ENCODE measurements around the gene LAGE3. TPM values are rescaled to one million over a fixed set of nuclear protein-coding genes. Genes with fewer than 3 reads are reported as not detected.

Gene LAGE3
- total RNA-seq, 1 donor from 2014 or later: 15.3 TPM

- Mint-ChIP-seq H3K27ac (peak overlapping the region; percentile 12), H3K27me3 (ENCODE audit: low read depth) (no peaks in the 10 kb centered on the region), H3K36me3 (peaks cover 12% of the 10 kb centered on the region), H3K4me3 (peak overlapping the region; percentile 73), H3K9me3 (peaks cover 12% of the 10 kb centered on the region), H3K4me1 (peaks cover 2% of the 10 kb centered on the region)
- no peak for DNase-seq (ENCODE audit: low spot score in 2 of 2, unreplicated experiment in 2 of 2)
- TF ChIP-seq, protein P1, sequence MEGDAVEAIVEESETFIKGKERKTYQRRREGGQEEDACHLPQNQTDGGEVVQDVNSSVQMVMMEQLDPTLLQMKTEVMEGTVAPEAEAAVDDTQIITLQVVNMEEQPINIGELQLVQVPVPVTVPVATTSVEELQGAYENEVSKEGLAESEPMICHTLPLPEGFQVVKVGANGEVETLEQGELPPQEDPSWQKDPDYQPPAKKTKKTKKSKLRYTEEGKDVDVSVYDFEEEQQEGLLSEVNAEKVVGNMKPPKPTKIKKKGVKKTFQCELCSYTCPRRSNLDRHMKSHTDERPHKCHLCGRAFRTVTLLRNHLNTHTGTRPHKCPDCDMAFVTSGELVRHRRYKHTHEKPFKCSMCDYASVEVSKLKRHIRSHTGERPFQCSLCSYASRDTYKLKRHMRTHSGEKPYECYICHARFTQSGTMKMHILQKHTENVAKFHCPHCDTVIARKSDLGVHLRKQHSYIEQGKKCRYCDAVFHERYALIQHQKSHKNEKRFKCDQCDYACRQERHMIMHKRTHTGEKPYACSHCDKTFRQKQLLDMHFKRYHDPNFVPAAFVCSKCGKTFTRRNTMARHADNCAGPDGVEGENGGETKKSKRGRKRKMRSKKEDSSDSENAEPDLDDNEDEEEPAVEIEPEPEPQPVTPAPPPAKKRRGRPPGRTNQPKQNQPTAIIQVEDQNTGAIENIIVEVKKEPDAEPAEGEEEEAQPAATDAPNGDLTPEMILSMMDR (IDR thresholded peaks at IDR 0.05; ENCODE audit: unreplicated experiment): no peak
Observed at GRCh38 chrX:154477891-154478477, 1.1 kb downstream of the LAGE3 start.

GRCh38 chrX:154476821-154477220, 2.3 kb downstream of the LAGE3 start:
- no peak overlapping the region for H3K27ac Mint-ChIP-seq
- no peak overlapping the region for H3K4me3 Mint-ChIP-seq
- peaks cover 12% of the 10 kb centered on the region for H3K36me3 Mint-ChIP-seq

DNA sequence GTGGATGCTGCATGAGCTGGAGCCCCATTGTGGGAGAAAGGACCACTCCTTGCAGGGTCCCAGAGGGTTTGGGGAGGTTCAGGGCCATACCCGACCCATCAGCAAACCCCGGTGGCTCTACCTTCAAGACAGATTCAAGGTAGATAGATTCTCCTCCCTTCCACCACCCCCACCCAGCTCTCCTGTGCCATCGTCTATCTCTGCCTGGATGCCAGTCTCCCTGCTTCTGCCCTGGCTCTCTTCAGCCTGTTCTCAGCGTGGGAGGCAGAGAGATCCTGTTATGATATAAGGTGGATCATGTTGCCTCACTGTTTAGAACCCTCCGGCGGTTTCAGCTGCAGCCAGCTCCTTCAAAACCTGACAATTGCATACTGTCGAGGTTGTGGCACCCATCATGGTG, 5.4 kb downstream of the LAGE3 start:
- TF ChIP-seq, protein P1 (IDR thresholded peaks at IDR 0.05; ENCODE audit: unreplicated experiment): no peak
- DNase-seq (ENCODE audit: low spot score in 2 of 2, unreplicated experiment in 2 of 2): no peak
- Mint-ChIP-seq H3K4me1 (peaks cover 2% of the 10 kb centered on the region), H3K9me3 (peaks cover 12% of the 10 kb centered on the region), H3K27me3 (ENCODE audit: low read depth) (no peaks in the 10 kb centered on the region), H3K4me3 (no peak overlapping the region), H3K36me3 (peaks cover 12% of the 10 kb centered on the region), H3K27ac (no peak overlapping the region)

More at GRCh38 chrX:154476821-154477220, 2.3 kb downstream of the LAGE3 start:
- TF ChIP-seq, protein P1 (IDR thresholded peaks at IDR 0.05; ENCODE audit: unreplicated experiment): no peak
- Mint-ChIP-seq H3K27me3 (ENCODE audit: low read depth) (no peaks in the 10 kb centered on the region), H3K9me3 (peaks cover 12% of the 10 kb centered on the region), H3K4me1 (peaks cover 2% of the 10 kb centered on the region)
- DNase-seq (ENCODE audit: low spot score in 2 of 2, unreplicated experiment in 2 of 2): no peak

GRCh38 chrX:154472685-154473632, 6.1 kb downstream of the LAGE3 start:
- no peak for DNase-seq (ENCODE audit: low spot score in 2 of 2, unreplicated experiment in 2 of 2)
- Mint-ChIP-seq H3K4me3 (no peak overlapping the region), H3K27me3 (ENCODE audit: low read depth) (no peaks in the 10 kb centered on the region), H3K4me1 (no peaks in the 10 kb centered on the region), H3K9me3 (peaks cover 12% of the 10 kb centered on the region), H3K36me3 (peaks cover 12% of the 10 kb centered on the region), H3K27ac (no peak overlapping the region)
- TF ChIP-seq, protein P1 (IDR thresholded peaks at IDR 0.05; ENCODE audit: unreplicated experiment): no peak

GRCh38 chrX:154471839-154472684, 7.0 kb downstream of the LAGE3 start:
- Mint-ChIP-seq H3K4me3 (no peak overlapping the region), H3K27me3 (ENCODE audit: low read depth) (no peaks in the 10 kb centered on the region), H3K36me3 (peaks cover 12% of the 10 kb centered on the region), H3K9me3 (peaks cover 12% of the 10 kb centered on the region), H3K4me1 (no peaks in the 10 kb centered on the region), H3K27ac (no peak overlapping the region)
- TF ChIP-seq, protein P1 (IDR thresholded peaks at IDR 0.05; ENCODE audit: unreplicated experiment): no peak
- no peak for DNase-seq (ENCODE audit: low spot score in 2 of 2, unreplicated experiment in 2 of 2)

All from mesothelial cell of epicardium (in vitro differentiated cells).